Globus pallidus (tissue), 1 donor: ENCODE results near the gene EP400.
"Not testable (repeated sequence)": the region's sequence is repeated elsewhere in the genome, so short reads cannot be mapped to it uniquely, and the experiment has no call there.

Source experiments
- DNase-seq: peaks from one replicate; pipeline ENCODE4 v3.0.0-alpha.2; 2015; ENCODE audit warnings: low spot score

EP400 gene

DNA sequence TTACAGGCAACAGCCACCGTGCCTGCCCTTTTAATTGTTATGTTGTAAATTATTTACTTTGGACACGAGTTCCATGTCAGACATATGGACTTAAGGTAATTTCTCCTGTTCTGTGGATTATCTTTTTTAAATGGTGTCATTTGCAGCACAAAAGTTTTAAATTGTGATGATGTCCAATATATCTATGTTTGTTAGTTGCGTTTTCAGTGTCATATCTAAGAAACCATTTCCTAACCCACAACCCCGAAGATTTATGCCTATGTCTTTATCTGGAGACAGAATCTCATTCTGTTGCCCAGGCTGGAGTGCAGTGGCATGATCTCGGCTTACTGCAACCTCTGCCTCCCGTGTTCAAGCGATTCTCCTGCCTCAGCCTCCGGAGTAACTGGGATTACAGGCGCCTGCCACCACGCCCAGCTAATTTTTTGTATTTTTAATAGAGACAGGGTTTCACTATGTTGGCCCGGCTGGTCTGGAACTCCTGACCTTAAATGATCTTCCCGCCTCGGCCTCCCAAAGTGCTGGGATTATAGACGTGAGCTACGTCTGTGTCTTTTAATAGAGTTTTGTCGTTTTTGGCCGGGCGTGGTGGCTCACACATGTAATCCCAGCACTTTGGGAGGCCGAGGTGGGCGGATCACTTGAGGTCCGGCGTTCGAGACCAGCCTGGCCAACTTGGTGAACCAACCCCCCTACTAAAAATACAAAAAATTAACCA, 870 bp upstream of the EP400 start:
- DNase-seq = not testable (repeated sequence)

DNA sequence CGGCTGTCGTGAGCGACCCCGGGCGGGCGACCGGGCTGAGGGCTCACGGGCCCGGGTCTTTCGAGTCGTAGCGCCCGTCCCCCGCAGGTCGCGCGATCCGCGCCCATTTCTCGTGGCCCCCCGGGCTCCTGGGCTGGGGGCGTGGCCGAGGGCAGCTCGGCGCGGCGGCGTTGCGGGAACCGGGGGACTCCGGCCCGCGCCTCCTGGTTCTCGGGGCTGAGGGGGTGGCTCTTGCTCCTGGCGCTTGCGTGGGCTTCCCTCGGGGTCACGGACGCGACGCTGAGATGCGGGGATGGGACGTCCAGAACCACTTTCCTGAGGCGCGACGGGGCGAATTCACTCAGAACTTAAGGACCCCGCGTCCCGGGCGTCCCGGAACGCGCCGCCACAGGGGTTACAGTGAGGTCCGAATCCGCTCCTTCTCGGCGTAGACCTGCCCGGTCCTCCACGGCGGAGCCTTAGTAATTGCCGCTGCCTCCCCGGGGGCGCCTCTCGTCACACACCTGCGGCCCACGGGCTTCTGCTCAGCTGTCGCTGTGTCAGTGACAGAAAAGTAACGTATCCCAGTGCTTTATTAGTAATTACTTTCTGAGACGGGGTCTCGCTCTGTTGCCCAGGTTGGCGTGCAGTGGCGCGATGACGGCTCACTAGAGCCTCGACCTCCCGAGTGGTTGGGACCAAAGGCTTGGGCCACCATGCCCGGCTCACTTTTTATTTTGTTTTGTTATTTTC, 606 bp downstream of the EP400 start:
- no peak for DNase-seq

DNA sequence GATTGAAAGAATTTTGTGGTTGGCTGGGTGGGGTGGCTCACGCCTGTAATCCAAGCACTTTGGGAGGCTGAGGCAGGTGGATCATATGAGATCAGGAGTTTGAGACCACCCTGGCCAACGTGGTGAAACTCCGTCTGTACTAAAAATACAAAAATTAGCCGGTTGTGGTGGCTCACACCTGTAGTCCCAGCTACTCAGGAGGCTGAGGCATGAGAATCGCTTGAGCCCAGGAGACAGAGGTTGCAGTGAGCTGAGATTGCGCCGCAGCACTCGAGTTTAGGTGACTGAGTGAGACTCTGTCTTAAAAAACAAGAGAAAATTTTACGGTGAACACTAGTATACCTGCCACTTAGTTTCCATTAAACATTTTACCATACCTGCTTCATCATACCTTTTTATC, 4.1 kb downstream of the EP400 start:
- not testable (repeated sequence) for DNase-seq

DNA sequence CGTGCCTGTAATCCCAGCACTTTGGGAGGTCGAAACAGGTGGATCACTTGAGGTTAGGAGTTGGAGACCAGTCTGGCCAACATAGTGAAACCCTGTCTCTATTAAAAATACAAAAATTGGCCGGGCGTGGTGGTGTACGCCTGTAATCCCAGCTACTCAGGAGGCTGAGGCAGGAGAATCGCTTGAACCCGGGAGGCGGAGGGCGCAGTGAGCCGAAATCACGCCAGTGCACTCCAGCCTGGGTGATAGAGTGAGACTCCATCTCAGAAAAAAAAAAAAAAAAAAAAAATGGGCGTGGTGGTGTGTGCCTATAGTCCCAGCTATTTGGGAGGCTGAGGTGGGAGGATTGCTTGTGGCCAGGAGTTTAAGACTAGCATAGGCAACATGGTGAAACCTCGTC, 4.7 kb downstream of the EP400 start:
- not testable (repeated sequence) for DNase-seq

DNA sequence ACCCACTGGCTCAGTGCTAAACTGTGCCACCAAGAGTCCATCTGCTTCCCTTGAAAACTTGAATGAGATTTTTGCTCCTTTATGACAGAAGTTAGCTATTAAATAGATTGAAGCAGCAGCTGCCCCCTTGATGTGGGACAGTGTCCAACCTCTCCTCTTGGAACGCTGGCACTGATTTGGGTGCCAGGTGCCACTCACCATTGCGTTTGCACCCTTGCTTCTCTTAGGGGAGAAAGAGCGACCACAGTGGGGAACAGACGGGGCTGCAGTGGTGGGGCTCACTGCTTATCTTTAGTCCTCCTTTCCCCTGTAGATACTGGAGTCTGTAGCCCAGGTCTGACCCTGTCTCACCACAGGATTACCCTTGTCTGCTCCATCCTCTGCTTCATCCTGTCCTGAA, 9.4 kb downstream of the EP400 start:
- no peak for DNase-seq

DNA sequence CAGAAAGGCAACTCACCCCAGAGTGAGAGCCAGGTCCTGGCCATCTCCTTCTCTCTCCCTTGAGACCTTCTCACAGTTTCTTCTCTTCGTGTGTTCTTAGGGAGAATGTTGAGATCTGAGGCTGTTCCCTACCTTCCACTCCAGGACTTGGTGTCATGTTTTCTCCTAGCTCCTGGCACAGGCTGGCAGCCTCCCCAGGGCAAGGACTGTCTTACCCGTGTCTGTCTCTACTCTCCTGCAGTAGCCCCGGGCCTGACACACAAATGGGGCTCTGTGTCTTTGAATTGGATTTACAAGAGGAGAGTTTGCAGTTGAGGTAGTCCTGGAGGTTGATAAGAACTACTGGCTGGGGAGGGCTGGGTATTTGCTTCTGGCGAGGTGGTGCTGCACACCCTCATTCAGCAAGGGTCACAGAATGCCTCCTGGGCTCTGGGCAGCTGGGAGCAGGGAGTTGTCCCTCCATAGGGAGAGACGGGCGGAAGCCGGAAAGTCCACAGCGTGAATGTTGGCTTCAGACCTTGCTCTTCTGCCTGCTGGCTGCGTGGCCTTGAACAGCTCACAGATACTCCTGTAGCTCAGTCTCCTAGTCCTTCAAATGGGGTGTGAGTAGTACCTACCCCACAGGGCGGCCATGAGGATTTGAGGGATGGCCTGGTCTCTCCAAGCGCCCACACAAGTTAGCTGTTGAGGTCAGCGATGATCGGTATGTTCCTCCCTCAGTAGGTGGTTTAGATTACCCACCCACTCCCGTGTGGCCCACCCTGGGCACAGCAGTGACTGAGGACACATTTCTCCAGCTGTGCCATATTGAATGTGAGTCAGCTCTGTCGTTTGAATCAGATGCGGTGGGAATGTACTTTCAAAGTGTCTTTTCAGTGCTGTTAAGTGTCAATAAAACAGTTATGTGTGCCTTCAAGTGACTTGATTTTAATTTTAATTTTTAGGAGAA, 10.2 kb downstream of the EP400 start:
- no peak for DNase-seq

DNA sequence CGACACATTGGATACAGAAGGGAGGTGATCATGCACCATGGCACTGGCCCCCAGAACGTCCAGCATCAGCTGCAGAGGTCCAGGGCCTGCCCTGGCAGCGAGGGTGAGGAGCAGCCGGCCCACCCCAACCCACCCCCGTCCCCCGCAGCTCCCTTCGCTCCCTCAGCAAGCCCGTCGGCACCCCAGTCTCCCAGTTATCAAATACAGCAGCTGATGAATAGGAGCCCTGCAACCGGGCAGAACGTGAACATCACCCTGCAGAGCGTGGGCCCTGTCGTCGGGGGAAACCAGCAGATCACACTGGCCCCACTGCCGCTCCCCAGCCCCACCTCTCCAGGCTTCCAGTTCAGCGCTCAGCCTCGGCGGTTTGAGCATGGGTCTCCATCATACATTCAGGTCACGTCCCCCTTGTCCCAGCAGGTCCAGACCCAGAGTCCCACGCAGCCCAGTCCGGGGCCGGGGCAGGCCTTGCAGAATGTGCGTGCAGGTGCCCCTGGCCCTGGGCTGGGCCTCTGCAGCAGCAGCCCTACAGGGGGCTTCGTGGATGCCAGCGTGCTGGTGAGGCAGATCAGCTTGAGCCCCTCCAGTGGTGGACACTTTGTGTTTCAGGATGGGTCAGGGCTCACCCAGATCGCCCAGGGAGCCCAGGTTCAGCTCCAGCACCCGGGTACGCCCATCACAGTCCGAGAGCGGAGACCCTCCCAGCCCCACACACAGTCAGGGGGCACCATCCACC, 11.0 kb downstream of the EP400 start:
- DNase-seq = not testable (repeated sequence)

DNA sequence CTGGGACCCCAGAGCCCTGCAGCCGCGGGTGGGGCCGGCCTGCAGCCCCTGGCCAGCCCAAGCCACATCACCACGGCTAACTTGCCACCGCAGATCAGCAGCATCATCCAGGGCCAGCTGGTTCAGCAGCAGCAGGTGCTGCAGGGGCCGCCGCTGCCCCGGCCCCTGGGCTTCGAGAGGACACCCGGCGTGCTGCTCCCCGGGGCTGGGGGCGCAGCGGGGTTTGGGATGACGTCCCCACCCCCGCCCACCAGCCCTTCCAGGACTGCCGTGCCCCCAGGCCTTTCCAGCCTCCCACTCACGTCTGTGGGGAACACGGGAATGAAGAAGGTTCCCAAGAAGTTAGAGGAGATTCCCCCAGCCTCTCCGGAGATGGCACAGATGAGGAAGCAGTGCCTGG, 11.6 kb downstream of the EP400 start:
- not testable (repeated sequence) for DNase-seq

DNA sequence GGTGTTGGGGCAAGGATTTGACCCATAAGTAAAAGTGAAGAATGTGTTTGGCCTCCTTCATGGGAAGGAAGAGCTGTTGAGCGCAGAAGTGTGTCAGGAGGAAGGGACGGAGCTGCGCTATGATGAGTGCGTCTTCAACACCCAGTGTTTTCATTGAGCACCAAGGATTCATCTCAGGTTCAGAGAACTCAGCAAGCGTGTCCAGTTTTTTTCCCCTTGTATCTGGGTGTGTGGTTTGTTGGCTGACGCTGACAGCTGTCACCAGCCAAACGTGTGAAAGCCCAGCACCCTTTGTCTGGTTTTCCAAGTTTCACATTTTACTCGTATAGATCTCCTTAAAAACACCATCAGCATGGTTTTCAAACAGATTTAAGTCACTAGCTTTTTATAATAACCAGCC, 12.3 kb downstream of the EP400 start:
- DNase-seq = no peak

DNA sequence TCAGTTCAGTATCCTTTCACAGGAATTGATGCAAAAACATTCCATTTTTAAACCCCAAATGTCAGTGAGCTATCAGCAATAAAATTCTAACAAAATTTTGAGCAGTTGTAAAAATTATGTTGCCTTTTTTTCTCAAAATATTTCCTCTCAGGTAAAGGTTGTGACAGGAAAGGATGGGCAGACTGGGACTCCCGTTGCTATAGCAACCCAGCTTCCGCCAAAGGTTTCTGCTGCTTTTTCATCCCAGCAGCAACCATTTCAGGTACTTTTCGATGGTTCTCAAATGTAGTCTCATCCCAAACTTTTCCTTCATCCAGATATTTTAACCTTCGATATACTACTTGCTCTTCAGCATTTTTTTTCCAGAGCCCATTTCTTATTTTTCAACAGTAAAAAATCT, 13.6 kb downstream of the EP400 start:
- DNase-seq = no peak

DNA sequence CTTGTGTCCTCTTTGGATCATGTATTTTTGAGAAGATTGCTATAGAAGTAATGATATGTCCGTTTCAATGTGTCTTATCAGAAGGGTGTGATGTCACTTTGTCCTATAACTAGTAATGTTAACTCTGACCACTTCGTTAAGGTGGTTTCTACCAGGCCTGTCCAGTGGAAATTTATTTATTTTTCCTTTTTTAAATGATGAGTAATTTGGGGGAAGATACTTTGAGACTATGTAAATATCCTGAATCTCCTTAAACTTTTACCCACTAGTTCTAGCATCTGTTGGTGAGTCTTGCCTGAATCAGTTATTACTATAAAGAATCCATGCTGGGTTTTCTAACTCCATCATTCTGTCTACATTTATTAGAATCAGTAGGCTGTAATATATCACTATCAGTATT, 15.3 kb downstream of the EP400 start:
- DNase-seq = no peak

DNA sequence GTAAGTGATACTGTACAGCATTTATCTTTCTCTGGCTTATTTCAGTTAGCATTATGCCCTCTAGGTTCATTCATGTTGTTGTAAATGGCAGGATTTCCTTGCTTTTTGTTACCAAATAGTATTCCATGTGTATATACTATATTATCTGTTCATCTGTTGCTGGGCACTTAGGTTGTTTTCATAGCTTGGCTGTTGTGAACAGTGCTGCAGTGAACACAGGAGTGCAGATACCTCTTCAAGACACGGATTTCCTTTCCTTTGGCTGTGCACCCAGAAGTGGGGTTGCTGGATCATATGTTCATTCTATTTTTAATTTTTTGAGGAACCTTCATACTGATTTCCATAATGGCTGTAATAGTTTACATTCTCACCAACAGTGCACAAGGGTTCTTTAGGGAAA, 21.5 kb downstream of the EP400 start:
- no peak for DNase-seq

DNA sequence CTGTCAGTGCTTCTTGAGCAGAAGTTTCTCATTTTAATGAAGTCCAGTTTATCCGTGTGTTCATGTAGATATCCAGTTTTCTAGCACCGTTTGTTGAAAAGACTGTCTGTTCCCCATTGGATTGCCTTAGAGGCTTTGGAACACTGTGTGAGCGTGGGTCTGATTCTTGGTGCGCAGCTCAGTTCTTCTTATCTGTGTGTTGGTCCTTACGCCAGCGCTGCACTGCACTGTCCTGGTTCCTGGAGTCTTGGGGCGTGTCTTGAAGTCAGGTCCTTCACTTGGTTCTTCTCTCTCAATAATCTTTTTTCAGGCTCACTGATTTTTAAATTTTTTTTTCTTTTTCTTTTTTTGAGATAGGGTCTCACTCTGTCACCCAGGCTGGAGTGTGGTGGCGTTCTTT, 25.5 kb downstream of the EP400 start:
- DNase-seq = no peak

DNA sequence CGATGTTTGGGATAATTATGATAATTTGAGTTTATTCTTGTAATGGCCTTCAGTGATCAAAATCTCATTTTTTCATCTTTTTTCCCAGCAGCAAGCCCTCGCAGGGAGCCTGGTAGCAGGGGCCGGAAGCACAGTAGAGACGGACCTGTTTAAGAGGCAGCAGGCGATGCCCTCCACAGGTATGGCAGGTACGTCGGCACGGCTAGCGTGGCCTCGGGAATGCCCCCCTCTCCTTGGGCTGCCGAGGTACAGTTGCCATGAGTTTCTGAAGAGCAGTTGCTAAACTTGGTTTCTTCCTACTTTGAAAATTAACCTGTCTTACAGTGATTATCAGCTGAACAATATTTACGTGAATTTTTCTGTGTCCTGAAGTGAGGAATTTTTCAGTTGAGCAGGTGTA, 29.9 kb downstream of the EP400 start:
- no peak for DNase-seq

DNA sequence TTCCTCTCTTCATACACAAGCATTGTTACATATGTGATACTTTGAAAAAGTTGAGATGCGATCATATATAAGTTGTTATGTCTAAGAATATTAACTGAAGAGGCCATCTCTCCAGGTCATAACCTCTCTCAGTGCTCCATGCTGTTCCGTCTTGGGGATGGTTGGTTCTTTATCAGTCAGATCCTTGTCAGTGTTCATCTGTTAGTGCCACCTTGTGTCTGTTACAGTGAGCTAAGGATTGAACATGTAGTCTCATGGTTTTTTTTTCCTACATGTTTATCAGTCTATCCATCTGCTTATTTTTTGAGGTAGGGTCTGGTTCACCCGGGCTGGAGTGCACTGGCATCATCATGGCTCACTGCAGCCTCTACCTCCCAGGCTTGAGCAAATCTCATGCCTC, 30.5 kb downstream of the EP400 start:
- no peak for DNase-seq

DNA sequence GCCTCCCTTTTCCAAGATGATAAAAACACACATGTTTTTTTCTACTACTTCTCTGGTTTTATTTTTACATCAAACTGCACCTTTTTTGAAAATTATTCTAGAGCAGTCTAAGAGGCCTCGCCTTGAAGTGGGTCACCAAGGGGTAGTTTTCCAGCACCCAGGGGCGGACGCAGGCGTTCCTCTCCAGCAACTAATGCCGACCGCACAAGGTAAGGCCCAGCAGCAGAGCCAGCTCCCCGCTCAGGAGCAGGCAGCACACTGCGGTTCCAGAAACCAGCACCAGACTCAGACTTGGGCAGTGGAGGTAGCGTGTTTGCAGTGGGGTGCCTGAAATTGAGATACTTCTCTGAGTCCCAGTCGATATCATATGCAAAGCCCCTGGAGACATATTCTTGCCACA, 31.6 kb downstream of the EP400 start:
- DNase-seq = no peak

DNA sequence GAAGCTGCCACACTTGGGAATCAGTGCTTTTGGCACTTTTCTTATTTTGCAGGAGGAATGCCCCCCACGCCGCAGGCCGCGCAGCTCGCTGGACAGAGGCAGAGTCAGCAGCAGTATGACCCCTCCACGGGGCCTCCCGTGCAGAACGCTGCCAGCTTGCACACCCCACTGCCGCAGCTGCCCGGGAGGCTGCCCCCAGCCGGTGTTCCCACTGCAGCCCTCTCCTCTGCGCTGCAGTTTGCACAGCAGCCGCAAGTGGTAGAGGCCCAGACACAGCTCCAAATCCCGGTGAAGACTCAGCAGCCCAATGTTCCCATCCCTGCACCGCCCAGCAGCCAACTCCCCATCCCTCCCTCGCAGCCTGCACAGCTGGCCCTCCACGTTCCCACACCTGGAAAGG, 32.3 kb downstream of the EP400 start:
- DNase-seq = no peak

DNA sequence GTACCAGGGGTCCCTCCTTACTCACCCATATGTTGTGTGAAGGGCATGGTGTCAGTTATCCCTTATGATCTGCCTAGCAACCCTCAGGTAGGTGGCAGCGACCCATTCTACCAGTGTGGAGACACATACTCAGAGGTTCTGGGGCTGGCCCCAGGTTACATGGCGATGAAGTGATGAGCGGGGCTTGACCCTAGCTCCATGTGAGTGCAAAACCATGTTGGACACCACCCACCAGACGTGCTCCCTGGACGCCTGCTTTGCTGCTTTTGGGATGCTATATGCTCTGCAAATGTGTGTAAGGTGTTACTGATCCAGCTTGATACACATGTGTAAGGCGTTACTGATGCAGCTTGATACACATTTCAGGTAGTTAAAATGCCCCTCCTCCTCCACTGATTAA, 33.3 kb downstream of the EP400 start:
- DNase-seq = no peak

DNA sequence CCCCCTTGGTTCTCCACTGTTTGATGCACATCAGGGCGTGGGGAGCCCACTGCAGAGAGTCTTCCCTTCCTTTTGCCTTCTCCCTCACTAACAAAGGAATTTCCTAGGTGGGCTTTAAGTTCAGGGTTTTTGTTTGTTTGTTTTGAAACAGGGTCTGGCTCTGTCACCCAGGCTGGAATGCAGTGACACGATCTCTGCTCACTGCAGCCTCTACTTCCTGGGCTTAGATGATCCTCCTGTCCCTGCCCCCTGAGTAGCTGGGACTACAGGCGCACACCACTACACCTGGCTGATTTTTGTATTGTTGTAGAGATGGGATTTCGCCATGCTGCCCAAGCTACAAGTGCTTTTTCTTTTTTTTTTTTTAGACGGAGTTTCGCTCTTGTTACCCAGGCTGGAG, 33.8 kb downstream of the EP400 start:
- no peak for DNase-seq

DNA sequence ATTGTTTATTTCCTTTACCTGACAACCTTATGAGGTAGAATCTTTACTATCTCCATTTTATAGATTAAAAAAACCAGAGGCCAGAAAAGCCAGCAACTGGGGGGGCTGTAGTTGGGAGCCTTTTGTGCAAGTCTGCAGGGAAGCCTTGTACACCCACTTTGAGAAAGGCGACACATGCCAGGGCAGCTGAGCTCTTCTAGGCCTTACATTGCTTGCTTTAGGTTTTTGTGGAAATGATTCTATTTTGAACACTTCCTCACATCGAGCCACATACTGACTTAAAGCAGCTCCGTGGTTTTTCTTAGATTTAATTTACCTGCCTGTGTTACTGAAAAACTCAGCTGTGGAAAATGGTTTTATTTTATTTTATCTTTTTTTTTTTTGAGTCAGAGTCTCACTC, 34.6 kb downstream of the EP400 start:
- DNase-seq = no peak

DNA sequence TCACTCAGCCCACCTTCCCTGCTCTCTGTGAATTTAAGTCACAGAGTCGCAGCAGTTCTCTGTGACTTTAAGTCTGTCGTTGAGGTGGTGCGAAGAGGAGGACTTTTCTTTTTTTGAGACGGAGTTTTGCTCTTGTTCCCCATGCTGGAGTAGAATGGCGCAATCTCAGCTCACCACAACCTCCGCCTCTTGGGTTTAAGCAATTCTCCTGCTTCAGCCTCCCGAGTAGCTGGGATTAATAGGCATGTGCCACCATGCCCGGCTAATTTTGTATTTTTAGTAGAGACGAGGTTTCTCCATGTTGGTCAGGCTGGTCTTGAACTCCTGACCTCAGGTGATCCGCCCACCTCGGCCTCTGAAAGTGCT, 35.8 kb downstream of the EP400 start:
- DNase-seq = peak; percentile 4

DNA sequence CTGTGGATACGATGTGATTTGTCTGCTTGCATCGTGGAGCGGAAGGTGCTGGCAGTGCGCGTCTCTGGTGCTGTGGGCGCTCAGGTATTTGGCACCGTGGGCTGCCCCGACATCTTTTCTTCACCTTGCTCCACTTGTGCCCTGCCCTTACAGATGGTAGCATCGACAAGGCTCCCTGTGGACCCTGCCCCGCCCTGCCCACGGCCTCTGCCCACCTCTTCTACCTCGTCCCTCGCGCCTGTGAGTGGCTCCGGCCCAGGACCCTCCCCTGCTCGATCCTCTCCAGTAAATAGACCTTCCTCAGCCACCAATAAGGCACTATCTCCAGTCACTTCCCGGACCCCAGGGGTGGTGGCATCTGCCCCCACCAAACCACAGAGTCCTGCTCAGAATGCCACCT, 36.6 kb downstream of the EP400 start:
- no peak for DNase-seq
